Thymus (tissue), 11 donors: ENCODE measurements around the gene SPG7. TPM values are rescaled to one million over a fixed set of nuclear protein-coding genes. Genes with fewer than 3 reads are reported as not detected.

Experiments
- DNase-seq, 9 donors: peaks; one replicate each; pipeline ENCODE4 v3.0.0-alpha.2; 2013; ENCODE audit warnings: low spot score in 9 of 9, low read depth in 6 of 9, missing footprints in 1 of 9
- H3K27ac ChIP-seq, 2 donors: one replicate each; pipeline ENCODE4 v1.5.1; 2013; ENCODE audit warnings: control low read depth in 1 of 2, low read depth in 1 of 2, low read length in 1 of 2, mild to moderate bottlenecking in 1 of 2, moderate library complexity in 1 of 2
- H3K27me3 ChIP-seq, 2 donors: one replicate each; pipeline ENCODE4 v1.5.1; 2013; ENCODE audit warnings: low read length in 1 of 2; ENCODE audit not compliant: control insufficient read depth in 2 of 2, insufficient read depth in 1 of 2
- H3K36me3 ChIP-seq, 2 donors: one replicate each; pipeline ENCODE4 v1.5.1; 2013; ENCODE audit warnings: low read length in 1 of 2, mild to moderate bottlenecking in 1 of 2, moderate library complexity in 1 of 2; ENCODE audit not compliant: control insufficient read depth in 2 of 2, insufficient read depth in 2 of 2
- H3K4me1 ChIP-seq, 2 donors: one replicate each; pipeline ENCODE4 v1.5.1; 2013; ENCODE audit warnings: low read length in 2 of 2; ENCODE audit not compliant: control insufficient read depth in 2 of 2, insufficient read depth in 2 of 2
- H3K4me3 ChIP-seq, 2 donors: one replicate each; pipeline ENCODE4 v1.5.1; 2013; ENCODE audit warnings: low read length in 2 of 2, control low read depth in 1 of 2, mild to moderate bottlenecking in 1 of 2
- H3K9me3 ChIP-seq, 2 donors: one replicate each; pipeline ENCODE4 v1.5.1; 2013; ENCODE audit warnings: low read length in 1 of 2, mild to moderate bottlenecking in 1 of 2; ENCODE audit not compliant: control insufficient read depth in 2 of 2, insufficient read depth in 1 of 2
- WGBS: extraction: QIAGEN DNeasy Blood & Tissue Kit; methylation state at CpG from one replicate; pipeline ENCODE4 v1.1.7; 2013; 5-methylcytosine and 5-hydroxymethylcytosine counted together
- polyA plus RNA-seq: library from polyadenylated mRNA; stranded (reverse); fragments of 200-250 nt; gene quantifications from one replicate; pipeline ENCODE4 v1.2.3, GENCODE V29; 2013
- total RNA-seq: library from RNA; stranded (reverse); fragments of 120-200 nt; gene quantifications from one replicate; pipeline ENCODE4 v1.2.4, GENCODE V29; 2013
- donor health status: healthy.

The SPG7 gene
- total and polyA plus RNA-seq, 2 donors = 51.9 to 164 TPM

DNA sequence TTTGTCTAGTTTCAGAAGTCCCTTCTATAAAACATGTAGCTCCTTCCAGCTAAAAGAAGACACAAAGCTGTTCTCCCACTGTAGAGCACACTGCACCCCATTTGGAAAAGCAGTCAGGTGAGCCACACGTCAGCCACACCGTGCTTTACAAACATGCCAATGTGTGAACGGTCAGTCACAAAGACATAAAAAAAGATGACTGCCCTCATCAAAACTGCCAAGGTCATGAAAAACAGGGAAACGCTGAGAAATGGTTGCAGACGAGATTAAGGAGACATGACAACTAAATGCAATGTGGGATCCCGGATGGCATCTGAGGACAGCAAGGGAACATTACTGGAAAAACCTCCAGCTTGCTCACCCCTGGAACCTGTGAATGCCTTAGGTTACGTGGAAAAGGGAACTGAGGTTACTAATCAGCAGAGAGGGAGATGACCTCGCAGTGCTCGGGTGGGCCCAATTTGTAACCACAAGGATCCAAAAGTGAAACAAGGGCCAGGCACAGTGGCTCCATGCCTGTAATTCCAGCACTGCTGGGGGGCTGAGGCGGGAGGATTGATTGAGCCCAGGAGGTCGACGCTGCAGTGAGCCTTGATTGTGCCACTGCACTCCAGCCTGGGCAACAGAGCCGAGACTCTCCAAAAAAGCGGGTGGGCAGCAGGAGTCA lies 25.9 kb upstream of the SPG7 start:
- H3K9me3 ChIP-seq = peaks cover 0 to 3% of the 10 kb centered on the region in 2 donors
- no peaks in the 10 kb centered on the region for H3K27me3 ChIP-seq
- no peak for DNase-seq
- peak overlapping the region in 1 of 2 donors; percentile 17 for H3K27ac ChIP-seq
- no peak overlapping the region for H3K4me3 ChIP-seq
- peaks cover 29 to 83% of the 10 kb centered on the region in 2 donors for H3K4me1 ChIP-seq
- WGBS = 91% methylated on average over 14 of the region's 14 CpGs
- H3K36me3 ChIP-seq = peaks cover 8 to 20% of the 10 kb centered on the region in 2 donors

GRCh38 chr16:89482817-89483205 lies 25.4 kb upstream of the SPG7 start:
- Histone ChIP-seq H3K4me3 (no peak overlapping the region), H3K4me1 (peaks cover 31 to 83% of the 10 kb centered on the region in 2 donors), H3K9me3 (peaks cover 0 to 3% of the 10 kb centered on the region in 2 donors), H3K36me3 (peaks cover 8 to 20% of the 10 kb centered on the region in 2 donors), H3K27ac (peak overlapping the region in 1 of 2 donors; percentile 47), H3K27me3 (no peaks in the 10 kb centered on the region)
- no peak for DNase-seq
- 70% methylated on average over 5 of the region's 5 CpGs for WGBS

GRCh38 chr16:89484041-89484501 lies 24.1 kb upstream of the SPG7 start:
- Histone ChIP-seq H3K4me1 (peaks cover 30 to 82% of the 10 kb centered on the region in 2 donors), H3K27me3 (no peaks in the 10 kb centered on the region), H3K36me3 (peaks cover 4 to 17% of the 10 kb centered on the region in 2 donors), H3K27ac (no peak overlapping the region), H3K9me3 (peaks cover 0 to 3% of the 10 kb centered on the region in 2 donors), H3K4me3 (no peak overlapping the region)
- DNase-seq = peak in 1 of 9 donors; percentile 71
- WGBS = 22% methylated on average over 5 of the region's 5 CpGs

GRCh38 chr16:89484923-89485679 lies 23.1 kb upstream of the SPG7 start:
- 73% methylated on average over 11 of the region's 11 CpGs for WGBS
- H3K4me1 ChIP-seq = peaks cover 28 to 81% of the 10 kb centered on the region in 2 donors
- no peaks in the 10 kb centered on the region for H3K27me3 ChIP-seq
- H3K36me3 ChIP-seq = peaks cover 4 to 17% of the 10 kb centered on the region in 2 donors
- peaks cover 0 to 3% of the 10 kb centered on the region in 2 donors for H3K9me3 ChIP-seq
- DNase-seq = no peak
- no peak overlapping the region for H3K4me3 ChIP-seq
- H3K27ac ChIP-seq = peak overlapping the region in 1 of 2 donors; percentile 4

GRCh38 chr16:89485701-89486246 lies 22.4 kb upstream of the SPG7 start:
- H3K27ac ChIP-seq = peak overlapping the region in 1 of 2 donors; percentile 17
- no peaks in the 10 kb centered on the region for H3K27me3 ChIP-seq
- no peak for DNase-seq
- H3K36me3 ChIP-seq = peaks cover 4 to 14% of the 10 kb centered on the region in 2 donors
- H3K9me3 ChIP-seq = peaks cover 0 to 3% of the 10 kb centered on the region in 2 donors
- WGBS = 63% methylated on average over 4 of the region's 4 CpGs
- peaks cover 28 to 77% of the 10 kb centered on the region in 2 donors for H3K4me1 ChIP-seq
- no peak overlapping the region for H3K4me3 ChIP-seq

- Histone ChIP-seq H3K27me3 (no peaks in the 10 kb centered on the region), H3K36me3 (peaks cover 0 to 10% of the 10 kb centered on the region in 2 donors), H3K9me3 (peaks cover 0 to 6% of the 10 kb centered on the region in 2 donors), H3K4me1 (peaks cover 37 to 57% of the 10 kb centered on the region in 2 donors), H3K4me3 (peak overlapping the region; percentile 66 to 97), H3K27ac (peak overlapping the region; percentile 97 to 98)
- under 1% methylated on average over 71 of the region's 71 CpGs for WGBS
- DNase-seq = peak in 8 of 9 donors; percentile 64 to 94 (median 88)
Measured at GRCh38 chr16:89489040-89489897, 18.9 kb upstream of the SPG7 start.

GRCh38 chr16:89489898-89490438 lies 18.2 kb upstream of the SPG7 start:
- 1% methylated on average over 80 of the region's 81 CpGs for WGBS
- peak overlapping the region; percentile 66 to 97 for H3K4me3 ChIP-seq
- peaks cover 34 to 51% of the 10 kb centered on the region in 2 donors for H3K4me1 ChIP-seq
- no peak for DNase-seq
- H3K36me3 ChIP-seq = peaks cover 0 to 10% of the 10 kb centered on the region in 2 donors
- H3K27me3 ChIP-seq = no peaks in the 10 kb centered on the region
- peaks cover 0 to 6% of the 10 kb centered on the region in 2 donors for H3K9me3 ChIP-seq
- H3K27ac ChIP-seq = peak overlapping the region in 1 of 2 donors; percentile 98
